Stimulated activated CD8-positive, alpha-beta memory T cell treated with anti-CD3 and anti-CD28 coated beads, Interleukin-12 subunit alpha, Interleukin-12 subunit beta, amount 100 ng/mL, for 1 hour (primary cell): Measurements from ENCODE around the gene CFAP99.
"Not testable (repeated sequence)": the region's sequence is repeated elsewhere in the genome, so short reads cannot be mapped to it uniquely, and the experiment has no call there.

Experiments used
- DNase-seq: peaks from one replicate; pipeline ENCODE4 v3.0.0-alpha.2; 2020; ENCODE audit warnings: low read depth

The CFAP99 gene

DNA sequence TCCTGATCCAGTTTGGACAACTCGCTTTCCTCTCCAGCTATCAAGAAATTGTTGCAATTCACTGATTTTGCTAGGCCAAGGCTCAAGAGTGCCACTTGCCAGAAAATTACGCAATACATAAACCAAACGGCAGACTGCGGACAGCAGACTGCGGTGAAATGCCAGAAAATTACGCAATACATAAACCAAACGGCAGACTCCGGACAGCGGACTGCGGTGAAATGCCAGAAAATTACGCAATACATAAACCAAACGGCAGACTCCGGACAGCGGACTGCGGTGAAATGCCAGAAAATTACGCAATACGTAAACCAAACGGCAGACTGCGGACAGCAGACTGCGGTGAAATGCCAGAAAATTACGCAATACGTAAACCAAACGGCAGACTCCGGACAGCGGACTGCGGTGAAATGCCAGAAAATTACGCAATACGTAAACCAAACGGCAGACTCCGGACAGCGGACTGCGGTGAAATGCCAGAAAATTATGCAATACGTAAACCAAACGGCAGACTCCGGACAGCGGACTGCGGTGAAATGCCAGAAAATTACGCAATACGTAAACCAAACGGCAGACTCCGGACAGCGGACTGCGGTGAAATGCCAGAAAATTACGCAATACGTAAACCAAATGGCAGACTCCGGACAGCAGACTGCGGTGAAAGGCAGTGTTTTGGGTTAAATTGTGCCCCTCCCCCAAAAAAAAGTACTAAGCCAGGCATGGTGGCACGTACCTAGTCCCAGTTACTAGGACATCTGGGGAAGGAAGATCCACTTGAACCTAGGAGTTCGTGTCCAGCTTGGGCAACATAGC lies 11.4 kb downstream of the CFAP99 start:
- DNase-seq, result not testable (repeated sequence)

DNA sequence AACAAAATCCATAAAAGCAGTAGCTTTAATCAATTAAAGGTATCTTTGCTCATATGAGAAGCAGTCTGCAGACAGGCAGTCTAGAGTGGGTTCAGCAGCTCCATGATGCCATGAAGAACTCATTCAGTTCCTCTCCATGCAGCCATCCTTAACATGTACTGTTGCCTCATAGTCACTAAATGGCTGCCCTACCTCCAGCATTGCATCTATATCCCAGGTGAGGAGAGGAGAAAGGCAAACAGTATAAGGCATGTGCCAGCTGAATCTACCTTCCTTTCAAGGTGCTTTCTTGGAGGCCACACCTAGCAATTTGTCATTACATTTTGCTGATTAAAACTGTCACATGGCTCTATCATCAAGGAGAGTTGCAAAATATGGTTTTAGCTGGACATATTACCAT lies 13.2 kb downstream of the CFAP99 start:
- DNase-seq, result no peak

DNA sequence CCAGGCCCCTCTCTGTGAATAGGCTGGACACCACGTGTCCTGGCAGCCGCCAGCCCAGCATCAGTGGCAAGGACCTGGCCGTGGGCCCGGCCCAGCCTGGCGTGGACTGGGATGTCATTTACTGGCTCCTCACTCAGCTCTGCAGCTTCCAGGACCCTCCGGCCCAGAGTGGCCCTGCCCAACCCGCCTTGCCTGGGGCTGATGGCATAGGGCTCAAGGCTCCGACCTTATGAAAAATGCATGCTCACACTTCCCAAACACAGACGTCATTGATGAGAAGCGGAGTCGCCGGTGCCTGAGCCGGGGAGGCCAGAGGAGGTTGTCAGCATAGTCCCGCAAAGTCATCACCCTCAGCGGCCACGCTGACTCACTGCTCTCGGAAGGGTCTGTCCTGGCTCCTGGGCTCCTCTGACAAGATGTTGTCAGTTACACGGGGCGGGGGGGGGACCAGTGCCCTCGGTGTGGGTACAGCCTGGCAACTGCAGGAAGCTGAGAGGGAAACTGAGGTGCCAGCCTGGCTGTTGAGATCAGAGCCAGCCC lies 14.3 kb downstream of the CFAP99 start:
- no peak for DNase-seq

DNA sequence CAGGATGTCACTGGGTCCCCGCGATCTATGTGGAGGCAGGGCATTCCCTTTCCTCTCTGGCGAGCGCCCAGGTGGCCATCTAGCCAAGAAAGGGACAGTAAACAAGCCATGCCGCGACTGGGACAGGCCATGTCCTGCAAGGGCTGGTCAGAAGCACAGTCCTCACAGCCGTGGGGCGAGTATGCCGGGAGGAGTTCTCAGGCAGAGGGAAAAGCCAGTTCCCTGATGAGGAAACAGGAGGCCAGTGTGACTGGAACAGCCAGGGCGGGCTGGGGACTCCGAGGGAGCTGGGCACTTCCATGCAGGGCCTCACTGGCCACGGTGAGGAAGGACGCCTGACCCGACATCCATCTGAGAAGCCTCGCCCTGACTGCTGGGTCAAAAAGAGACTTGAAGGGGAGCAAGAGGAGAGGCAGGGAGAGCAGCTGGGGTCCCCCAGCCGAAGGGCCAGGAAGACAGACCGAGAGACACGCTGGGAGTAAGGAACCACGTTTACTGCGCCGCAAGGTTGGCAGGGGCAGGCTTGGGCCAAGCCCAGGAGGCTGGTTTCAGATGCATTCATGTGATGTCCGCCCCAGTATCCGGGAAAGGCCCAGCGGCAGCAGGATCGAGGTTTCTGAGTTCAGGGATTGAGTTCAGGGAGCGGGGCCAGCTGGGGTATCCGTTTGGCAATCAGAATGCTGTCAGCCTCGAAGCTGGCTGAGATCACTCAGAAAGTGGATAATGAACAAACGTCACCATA lies 15.0 kb downstream of the CFAP99 start:
- no peak for DNase-seq

DNA sequence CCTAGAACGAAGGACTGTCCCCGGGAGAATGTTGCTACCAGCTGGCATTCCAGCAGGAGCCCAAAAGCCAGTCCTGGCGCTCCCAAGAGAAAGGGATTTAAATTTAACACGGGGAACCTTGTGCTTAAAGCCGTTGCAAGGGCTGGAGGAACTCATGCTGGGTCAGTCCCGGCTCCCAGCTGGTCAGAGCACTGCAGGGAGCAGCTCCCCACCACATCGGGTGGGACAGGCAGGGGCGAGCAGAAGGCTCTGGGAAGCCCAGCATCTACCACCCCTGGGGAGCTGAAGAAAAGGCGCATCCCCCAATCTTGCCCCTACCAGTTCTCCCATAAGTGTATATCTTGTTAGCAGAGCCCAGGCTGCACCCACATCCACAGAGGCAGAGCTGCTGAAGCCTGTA lies 15.7 kb downstream of the CFAP99 start:
- no peak for DNase-seq

DNA sequence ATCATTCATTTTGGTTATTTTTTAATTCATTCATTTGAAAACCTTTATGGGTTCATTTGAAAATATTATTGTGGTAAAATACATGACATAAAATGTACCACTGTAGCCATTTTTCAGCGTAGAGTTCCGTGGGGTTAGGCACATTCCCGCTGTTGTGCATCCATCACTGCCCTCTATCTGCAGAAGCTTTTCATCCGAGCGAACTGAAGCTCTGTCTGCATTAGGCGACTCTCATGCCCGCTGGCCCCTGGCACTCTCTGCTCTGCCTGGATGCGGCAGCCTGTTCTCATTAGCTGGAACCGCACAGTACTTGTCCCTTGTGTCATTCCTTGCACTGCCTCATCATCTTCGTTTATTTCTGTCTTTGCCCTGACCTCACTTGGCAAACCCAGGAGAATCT lies 17.5 kb downstream of the CFAP99 start:
- DNase-seq, result no peak

DNA sequence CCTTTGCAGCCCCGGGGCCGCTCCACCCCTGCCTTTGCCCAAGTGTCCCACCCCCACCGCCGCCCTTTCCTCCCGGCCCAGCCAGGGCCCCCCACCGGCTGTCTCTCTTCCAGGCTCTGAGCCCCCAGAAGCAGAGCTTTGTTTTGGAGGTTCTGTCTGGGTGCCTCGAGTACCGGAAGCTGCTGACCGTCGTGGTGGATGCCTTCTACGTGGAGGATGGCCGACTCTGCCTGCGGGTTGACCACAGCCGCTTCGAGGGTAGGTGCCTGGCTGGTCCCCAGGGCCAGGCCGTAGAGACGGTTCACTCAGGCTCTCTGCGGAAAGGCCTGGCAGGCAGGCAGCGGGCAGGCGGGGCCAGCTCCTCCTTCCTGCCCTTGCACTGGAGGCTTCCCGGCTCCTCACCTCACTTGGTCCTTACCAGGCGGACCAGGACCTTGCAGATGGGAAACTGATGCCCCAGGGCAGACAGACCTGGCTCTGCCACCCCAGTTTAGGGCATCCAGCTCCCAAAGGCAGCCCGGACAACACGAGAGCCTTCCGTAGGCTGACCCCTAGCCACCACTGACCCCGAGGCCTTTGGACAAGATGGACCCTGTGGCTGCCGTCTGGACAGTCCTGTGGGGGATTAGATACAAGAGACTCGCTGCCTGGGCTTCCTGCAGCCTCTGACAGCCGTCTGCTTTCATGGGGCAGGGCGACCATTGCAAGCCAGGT lies 18.2 kb downstream of the CFAP99 start:
- no peak for DNase-seq

DNA sequence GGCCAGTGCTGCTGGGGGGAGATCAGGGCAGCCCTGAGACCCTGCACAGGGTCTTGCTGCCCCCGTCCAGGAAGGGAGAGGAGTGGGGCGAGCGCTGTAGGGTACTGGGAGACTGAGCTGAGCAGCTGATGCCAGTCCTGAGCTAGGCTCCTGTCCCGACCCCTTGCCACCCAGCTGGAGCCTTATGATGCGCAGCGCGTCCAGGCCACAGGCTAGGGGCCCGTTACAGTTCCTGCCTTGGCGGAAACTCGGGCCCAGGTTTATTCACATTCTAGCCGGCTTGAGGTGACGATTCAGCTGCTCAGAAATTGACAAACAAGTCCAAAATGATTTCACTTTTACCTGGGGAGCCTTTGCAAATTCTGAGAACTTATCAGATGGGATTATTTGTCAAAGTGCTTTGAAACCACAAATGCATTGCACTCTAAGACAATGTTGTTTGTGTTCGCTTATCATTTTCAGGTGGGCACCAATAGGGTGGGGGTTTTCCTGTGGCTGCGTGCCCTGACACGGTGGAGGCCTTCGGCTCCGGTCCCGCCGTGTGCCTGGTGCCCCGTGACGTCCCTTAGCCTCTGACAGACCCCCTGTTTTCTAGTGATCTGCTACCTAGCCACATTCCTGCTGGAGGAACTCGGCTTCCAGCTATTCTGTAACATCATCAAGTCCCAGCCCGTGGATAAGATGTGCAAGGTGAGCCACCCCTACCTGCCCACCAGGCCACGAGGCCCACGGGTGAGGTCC lies 18.9 kb downstream of the CFAP99 start:
- DNase-seq, result no peak

DNA sequence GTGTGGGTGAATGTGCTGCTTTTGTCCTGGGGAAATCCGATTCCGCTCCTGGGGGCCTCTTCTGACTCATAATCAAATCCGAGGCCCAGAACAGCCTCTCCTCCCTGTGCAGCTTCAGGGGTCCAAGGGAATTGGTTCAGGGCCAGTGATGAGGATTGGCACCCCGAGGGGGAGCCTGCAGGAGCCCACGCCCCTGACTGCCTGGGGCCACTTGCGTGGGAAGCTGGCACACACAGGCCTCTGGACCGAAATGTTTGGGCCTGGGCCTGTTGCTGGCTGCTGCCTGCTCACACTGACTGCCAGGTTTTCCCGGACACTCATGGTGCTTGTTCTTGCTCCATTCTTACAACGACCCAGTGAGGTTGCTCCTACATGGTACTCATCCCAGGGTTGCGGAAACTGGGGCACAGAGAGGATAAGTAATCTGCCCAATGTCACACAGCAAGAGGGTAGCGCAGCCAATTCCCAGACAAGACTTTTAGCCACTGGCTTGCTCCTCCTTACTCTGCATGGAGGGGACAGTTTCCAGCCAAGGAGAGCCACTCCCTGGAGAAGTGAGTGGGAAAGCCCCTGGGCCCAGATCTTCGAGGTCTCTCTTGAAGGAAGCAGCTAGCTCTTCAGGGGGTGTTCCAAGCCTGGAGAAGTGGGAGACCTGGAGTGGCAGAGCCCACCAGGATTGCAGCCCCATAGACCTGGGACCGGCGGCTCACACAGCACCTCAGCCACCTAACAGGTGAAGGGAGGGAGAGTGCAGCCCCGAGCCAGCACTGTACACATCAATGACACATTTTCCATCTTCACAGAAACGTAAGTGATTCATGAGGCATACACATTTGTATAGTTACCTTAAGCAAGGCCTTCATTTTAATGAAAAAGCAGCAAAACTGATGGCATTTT lies 20.3 kb downstream of the CFAP99 start:
- no peak for DNase-seq

DNA sequence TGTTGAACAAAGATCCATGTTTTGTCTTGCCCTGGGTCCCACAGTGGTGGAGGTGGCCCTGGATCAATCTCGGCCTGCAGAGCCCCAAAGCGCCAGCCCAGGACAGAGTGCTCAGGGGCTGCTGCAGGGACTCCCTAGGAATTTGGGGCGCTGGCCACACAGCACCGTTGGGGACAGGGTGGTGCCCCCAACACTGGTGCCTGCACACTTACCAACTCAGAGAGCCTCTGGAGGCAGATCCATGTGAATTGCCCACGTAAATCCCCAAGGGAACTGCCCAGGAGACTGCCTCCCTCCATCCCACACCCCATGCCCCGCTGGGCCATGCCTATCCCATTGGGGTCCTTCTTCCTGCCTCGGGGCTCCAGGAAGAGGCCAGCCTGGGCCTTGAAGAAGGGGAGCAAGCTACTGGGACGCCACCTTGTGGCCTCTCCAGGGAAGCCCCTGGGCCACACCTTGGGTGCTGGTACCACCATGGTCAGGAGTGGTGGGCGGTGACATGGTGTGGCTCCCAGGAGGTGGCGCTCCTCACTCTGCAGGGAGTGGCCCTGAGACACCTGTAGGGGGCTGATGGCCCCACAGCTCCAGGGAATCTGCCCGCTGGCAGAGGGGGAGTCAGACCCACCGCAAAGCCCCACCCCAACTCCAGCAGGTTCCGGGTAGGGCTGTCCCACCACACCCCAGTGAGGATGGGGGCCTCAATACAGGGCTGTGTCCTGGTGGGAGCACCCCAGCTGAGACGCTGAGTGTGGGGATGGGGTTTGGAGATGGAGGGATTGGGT lies 22.8 kb downstream of the CFAP99 start:
- DNase-seq, result peak; percentile 50

DNA sequence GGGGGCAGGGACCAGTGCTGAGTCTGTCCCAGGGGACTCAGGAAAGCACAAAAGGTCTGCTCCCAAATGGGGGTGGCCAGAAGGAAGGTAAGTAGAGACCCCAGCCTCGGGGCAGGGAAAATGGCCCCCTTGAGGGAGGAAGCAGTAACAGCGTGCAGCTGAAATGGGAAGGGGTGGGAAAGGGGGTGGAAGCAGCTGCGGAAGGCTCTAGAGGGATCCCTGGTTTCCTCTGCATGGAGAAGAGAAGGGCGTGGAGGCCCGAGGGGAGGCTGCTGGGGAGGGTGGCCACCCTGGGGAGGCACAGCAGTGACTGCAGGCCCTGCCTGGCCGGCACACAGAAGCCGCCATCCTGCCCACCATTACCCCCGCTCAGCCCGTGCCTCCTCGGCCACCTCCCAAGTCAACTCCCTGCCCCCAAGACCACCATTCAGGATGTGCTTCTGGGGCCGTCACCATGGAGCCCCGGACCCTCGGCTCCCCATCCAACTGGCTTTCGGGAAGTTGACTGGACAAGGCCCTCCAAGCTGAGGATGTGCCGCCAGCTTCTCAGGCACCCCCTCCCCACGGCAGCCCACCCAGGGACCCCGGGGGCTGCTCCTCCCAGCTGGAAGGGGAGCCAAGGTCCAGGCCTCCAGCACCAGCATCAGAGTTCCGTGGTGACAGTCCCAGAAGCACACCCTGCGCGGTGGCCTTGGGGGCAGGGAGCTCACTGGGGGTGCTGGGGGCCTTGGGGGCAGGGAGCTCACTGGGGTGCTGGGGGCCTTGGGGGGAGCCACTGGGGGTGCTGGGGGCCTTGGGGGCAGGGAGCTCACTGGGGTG lies 23.6 kb downstream of the CFAP99 start:
- no peak for DNase-seq

DNA sequence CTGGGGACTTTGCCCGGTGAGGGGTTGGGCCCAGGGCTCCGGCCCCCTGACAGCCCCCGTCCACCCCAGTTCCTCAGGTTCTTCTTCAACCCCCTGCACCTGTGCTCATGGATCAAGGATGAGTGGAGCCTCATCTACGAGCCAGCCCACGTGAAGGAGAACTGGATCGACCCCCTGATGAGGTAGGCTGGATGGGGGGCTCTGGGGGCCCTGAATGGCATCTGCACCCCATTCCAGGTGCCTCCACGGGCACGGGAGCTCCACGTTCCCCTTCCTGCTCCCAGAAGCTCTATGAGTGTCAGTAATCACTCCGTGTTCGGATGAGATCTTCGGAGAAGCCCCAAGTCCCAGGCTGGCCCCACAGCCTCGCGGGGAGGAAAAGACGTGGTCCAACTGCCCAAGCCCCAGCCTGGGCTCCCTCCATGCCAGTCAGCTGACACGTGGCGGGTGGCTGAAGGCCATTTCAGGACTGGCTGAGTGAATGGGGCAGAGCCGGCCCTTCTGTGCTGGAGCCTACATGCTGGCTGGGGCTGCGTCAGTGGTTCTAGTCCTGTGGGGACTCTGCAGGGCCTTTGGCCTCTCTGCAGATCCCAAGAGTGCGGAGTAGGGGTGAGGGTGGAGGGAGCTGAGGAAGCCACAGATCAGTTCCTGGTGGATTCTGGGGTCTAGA lies 24.4 kb downstream of the CFAP99 start:
- DNase-seq, result no peak

DNA sequence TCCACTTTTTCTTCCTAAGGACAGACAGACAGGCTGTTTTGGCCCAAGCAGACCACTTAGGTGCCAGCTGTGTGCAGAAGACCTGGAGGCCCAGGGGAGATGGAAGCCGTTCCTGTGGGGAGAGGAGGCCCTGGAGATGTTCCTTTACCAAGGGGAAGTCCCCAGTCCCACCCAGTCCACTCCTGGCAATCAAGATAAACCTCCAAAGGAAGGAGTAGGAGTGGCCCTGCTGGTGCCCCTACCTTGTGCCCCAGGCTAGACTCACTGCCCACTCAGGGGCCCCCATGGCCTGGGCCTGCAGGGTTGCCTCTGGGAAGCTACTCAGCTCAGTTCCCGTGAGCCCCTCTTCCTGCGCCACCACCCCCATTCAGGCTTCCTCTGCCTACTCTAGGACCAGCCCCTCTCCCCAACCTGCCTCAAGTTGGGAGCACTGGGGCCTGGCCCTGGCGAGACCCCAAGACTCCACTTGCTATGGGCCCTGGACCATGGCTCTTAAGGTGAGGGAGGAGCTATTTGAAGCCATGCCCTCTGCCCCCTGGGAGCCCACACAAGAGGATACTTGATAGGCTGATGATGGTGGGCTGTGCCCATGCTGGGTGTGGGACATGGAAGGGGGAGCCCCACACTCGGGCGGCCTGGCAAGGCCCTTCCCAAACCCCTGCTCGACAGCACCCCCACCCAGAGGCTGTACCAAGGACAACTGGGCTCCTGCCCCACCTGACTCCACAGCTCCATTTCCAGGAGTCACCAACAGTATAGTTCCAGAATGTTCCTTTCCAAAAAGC lies 25.4 kb downstream of the CFAP99 start:
- DNase-seq, result no peak

DNA sequence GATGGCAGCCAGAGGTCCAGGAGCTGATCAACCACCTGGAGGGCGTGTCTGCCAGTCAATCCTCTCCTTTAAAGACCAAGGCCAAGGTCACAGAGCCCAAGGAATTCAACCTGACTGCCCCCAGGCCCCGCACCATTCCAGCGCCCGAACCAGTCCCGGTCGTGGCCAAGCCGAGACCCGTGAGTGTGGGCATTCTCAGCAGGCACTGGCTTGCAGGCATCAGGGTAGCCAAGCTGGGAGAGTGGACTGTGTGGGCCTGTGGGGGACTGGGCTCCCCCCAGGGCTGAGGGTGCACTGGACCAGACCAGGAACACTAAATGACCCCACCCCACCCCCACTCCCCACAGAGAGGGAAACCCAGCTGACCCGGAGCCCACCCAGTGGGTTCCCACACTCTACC lies 26.4 kb downstream of the CFAP99 start:
- DNase-seq, result no peak

DNA sequence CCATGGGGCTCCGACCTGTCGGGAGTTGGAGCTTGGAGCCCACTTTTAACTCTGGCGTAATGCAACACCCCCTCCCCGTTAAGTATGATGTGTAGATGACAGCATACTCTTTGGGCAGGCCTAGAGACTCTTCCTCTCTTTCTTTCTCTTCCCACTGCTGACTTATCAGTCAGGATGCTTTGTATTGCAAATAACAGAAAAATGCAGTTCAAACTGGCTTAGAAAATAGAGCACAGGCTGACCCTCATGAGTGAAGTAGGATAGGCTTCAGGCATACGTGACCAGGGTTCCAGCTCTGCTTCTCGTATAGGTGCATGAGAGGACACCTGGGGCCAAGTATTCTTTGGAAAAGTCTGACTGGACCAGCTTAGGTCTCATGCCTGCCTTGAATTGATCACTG lies 26.8 kb downstream of the CFAP99 start:
- DNase-seq, result no peak

DNA sequence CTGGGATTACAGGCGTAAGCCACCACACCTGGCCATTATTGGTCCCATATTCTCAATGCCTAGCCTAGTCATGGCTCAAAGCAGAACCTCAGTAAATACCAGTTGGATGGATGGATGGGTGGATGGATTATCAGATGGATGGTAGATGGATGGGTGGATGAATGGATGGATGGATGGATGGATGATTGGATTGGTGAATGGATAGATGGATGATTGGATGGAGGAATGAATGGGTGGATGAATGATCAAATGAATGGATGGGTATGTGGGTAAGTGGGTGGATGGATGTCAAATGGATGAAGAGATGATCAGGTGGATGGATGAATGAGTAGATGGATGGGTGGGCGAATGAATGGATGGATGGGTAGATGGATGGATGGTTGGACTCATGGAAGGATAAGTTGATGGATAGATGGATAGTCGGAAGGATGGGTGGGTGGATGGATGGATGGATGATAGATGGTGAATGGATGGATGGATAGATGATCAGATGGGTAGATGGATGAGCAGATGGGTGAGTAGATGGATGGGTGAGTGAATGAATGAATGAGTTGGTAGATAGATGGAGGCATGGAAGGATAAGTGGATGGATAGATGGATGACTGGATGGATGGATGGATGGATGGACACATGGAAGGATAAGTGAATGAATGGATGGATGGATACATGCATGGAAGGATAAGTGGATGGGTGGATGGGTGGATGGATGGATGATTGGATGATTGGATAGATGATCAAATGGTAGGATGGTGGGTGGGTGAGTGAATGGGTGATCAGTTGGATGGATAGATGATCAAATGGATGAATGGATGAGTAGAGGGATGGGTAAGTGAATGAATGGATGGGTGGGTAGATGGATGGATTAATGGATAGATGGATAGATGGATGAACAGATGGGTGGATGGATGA lies 28.2 kb downstream of the CFAP99 start:
- DNase-seq, result no peak

DNA sequence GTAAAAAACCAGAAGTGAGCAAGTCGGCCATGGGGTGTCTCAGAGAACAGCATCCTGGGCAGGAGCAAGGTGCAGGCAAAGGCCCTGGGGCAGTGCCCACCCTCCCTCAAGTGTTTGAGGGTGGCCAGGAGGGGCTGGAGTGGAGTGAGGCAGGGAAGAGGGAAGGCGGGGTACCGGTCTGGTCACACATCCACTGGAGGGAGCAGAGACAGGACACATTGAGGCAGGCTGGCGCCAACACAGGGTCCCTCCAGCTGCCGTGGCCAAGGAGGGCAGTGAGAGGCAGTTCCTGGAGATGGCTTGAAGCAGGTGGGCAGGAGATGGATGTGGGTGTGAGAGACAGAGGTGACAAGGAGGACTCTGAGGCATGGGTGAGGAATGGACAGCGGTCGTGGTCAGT lies 29.8 kb downstream of the CFAP99 start:
- no peak for DNase-seq
